IMR-90 (cell line): Measurements from ENCODE around the gene C14orf119. TPM values are rescaled to one million over a fixed set of nuclear protein-coding genes. Genes with fewer than 3 reads are reported as not detected.

ENCODE experiments used
- MAFK ChIP-seq: IDR thresholded peaks from 2 replicates; pipeline ENCODE4 v1.6.1; 2012; ENCODE audit warnings: low read depth, low read length, improper control_type of control experiment
- polyA plus RNA-seq, 3 experiments: library from polyadenylated mRNA; depleted of rRNA; stranded (reverse); fragments of >200 nt; gene quantifications; 2 replicates each; pipeline ENCODE4 v1.2.3, GENCODE V29; 2012; ENCODE audit warnings: low replicate concordance in 1 of 3
- total RNA-seq: library from RNA; depleted of rRNA; stranded (reverse); fragments of >200 nt; gene quantifications from 2 replicates; pipeline ENCODE4 v1.2.3, GENCODE V29; 2012
- TF ChIP-seq, protein P1 (sequence below): conservative IDR thresholded peaks from 2 replicates; pipeline ENCODE4 v1.5.1; 2012; ENCODE audit warnings: mild to moderate bottlenecking, low read depth, low read length, improper control_type of control experiment

Gene C14orf119
- total and polyA plus RNA-seq, 2 of the 4 experiments (the other 2 are of a cell fraction), result 74.0 to 83.7 TPM

DNA sequence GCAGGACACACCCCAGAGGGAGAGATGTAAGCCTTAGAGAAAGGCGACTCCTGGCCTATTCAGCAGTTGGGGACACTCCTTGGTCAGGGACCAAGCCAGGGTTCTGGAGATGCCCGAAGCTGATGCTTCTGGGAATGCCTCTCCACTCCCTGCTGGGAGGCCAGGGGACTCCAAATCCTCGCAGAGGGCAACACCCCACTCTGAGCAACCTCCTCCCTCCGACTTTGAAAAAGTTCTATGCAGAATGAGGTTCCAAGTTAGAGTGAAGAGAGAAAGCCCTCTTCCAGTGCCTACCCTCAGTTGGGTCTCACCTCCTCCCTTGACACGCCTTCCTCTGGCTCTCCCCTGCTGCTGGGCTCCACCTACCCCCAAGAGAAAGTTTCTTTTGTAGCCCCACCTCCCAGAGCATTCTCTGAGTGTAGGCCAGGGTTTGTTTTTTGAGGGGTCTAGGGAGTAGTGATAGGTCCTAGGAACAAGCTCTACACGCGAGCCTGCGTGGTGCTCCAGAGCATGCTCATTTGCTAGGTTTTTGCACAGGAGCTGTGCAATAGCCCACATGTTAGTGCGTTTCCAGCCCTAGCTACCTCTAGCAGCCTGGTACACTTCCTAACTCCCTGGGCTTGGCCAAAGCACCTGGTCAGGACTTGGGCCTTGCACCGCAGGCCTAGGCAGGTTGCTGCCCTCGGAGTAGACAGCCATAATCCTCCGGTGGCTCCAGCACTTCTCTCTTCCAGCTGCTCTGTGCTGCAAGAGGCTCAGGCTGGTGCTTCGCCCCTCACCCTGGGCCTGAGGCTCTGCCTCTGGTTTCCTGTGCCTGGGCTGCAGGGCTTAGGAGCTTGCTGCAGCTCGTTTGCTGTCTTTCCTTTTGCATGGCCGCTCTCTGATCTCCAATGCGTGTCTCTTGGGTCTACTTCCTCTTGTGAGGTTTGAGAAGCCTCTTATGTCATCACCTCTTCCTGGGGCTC, 24.3 kb downstream of the C14orf119 start (continued):
- TF ChIP-seq, protein P1, sequence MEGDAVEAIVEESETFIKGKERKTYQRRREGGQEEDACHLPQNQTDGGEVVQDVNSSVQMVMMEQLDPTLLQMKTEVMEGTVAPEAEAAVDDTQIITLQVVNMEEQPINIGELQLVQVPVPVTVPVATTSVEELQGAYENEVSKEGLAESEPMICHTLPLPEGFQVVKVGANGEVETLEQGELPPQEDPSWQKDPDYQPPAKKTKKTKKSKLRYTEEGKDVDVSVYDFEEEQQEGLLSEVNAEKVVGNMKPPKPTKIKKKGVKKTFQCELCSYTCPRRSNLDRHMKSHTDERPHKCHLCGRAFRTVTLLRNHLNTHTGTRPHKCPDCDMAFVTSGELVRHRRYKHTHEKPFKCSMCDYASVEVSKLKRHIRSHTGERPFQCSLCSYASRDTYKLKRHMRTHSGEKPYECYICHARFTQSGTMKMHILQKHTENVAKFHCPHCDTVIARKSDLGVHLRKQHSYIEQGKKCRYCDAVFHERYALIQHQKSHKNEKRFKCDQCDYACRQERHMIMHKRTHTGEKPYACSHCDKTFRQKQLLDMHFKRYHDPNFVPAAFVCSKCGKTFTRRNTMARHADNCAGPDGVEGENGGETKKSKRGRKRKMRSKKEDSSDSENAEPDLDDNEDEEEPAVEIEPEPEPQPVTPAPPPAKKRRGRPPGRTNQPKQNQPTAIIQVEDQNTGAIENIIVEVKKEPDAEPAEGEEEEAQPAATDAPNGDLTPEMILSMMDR, result no peak
- TF ChIP-seq MAFK, result no peak
